NB4 (cell line): ENCODE measurements around the gene PAM.

Experiments
- POLR2A ChIP-seq: IDR thresholded peaks from 2 replicates; pipeline ENCODE4 v1.6.1; 2011; ENCODE audit warnings: mild to moderate bottlenecking; ENCODE audit not compliant: insufficient read length; ENCODE audit errors: extremely low read depth
- TF ChIP-seq, protein P1 (sequence below): IDR thresholded peaks from one replicate; pipeline ENCODE4 v1.5.1; 2012; ENCODE audit warnings: low read depth, low read length

DNA sequence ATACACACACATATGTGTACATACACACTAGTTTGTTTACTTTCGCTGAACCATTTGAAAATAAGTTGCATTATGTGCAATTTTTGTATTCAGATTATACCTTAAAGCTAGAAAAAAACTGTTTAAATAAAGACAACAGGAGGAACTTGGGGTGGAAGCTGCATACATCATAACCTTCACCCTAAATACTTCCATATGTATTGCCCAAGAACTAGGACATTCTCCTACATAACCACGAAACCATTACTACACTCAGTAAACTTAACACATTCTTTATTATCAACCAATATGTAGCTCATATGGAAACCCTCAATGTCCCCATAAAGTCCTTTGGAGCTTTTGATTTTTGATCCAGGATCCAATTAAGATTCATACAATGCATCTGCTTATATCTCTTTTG is 281.5 kb downstream of the PAM start:
- TF ChIP-seq, protein P1, sequence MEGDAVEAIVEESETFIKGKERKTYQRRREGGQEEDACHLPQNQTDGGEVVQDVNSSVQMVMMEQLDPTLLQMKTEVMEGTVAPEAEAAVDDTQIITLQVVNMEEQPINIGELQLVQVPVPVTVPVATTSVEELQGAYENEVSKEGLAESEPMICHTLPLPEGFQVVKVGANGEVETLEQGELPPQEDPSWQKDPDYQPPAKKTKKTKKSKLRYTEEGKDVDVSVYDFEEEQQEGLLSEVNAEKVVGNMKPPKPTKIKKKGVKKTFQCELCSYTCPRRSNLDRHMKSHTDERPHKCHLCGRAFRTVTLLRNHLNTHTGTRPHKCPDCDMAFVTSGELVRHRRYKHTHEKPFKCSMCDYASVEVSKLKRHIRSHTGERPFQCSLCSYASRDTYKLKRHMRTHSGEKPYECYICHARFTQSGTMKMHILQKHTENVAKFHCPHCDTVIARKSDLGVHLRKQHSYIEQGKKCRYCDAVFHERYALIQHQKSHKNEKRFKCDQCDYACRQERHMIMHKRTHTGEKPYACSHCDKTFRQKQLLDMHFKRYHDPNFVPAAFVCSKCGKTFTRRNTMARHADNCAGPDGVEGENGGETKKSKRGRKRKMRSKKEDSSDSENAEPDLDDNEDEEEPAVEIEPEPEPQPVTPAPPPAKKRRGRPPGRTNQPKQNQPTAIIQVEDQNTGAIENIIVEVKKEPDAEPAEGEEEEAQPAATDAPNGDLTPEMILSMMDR = no peak
- no peak for TF ChIP-seq POLR2A
